Thymus (tissue), 11 donors: ENCODE measurements around the gene SLC22A1. TPM values are rescaled to one million over a fixed set of nuclear protein-coding genes. Genes with fewer than 3 reads are reported as not detected.

Experiments
- DNase-seq, 9 donors: peaks; one replicate each; pipeline ENCODE4 v3.0.0-alpha.2; 2013; ENCODE audit warnings: low spot score in 9 of 9, low read depth in 6 of 9, missing footprints in 1 of 9
- H3K27ac ChIP-seq, 2 donors: one replicate each; pipeline ENCODE4 v1.5.1; 2013; ENCODE audit warnings: control low read depth in 1 of 2, low read depth in 1 of 2, low read length in 1 of 2, mild to moderate bottlenecking in 1 of 2, moderate library complexity in 1 of 2
- H3K27me3 ChIP-seq, 2 donors: one replicate each; pipeline ENCODE4 v1.5.1; 2013; ENCODE audit warnings: low read length in 1 of 2; ENCODE audit not compliant: control insufficient read depth in 2 of 2, insufficient read depth in 1 of 2
- H3K36me3 ChIP-seq, 2 donors: one replicate each; pipeline ENCODE4 v1.5.1; 2013; ENCODE audit warnings: low read length in 1 of 2, mild to moderate bottlenecking in 1 of 2, moderate library complexity in 1 of 2; ENCODE audit not compliant: control insufficient read depth in 2 of 2, insufficient read depth in 2 of 2
- H3K4me1 ChIP-seq, 2 donors: one replicate each; pipeline ENCODE4 v1.5.1; 2013; ENCODE audit warnings: low read length in 2 of 2; ENCODE audit not compliant: control insufficient read depth in 2 of 2, insufficient read depth in 2 of 2
- H3K4me3 ChIP-seq, 2 donors: one replicate each; pipeline ENCODE4 v1.5.1; 2013; ENCODE audit warnings: low read length in 2 of 2, control low read depth in 1 of 2, mild to moderate bottlenecking in 1 of 2
- H3K9me3 ChIP-seq, 2 donors: one replicate each; pipeline ENCODE4 v1.5.1; 2013; ENCODE audit warnings: low read length in 1 of 2, mild to moderate bottlenecking in 1 of 2; ENCODE audit not compliant: control insufficient read depth in 2 of 2, insufficient read depth in 1 of 2
- WGBS: extraction: QIAGEN DNeasy Blood & Tissue Kit; methylation state at CpG from one replicate; pipeline ENCODE4 v1.1.7; 2013; 5-methylcytosine and 5-hydroxymethylcytosine counted together
- polyA plus RNA-seq: library from polyadenylated mRNA; stranded (reverse); fragments of 200-250 nt; gene quantifications from one replicate; pipeline ENCODE4 v1.2.3, GENCODE V29; 2013
- total RNA-seq: library from RNA; stranded (reverse); fragments of 120-200 nt; gene quantifications from one replicate; pipeline ENCODE4 v1.2.4, GENCODE V29; 2013
- donor health status: healthy.

The SLC22A1 gene
- total and polyA plus RNA-seq, 2 donors: 0.28 to 1.7 TPM

- 91% methylated on average over 7 of the region's 7 CpGs for WGBS
- Histone ChIP-seq H3K4me3 (no peak overlapping the region), H3K27me3 (no peaks in the 10 kb centered on the region), H3K27ac (no peak overlapping the region), H3K9me3 (peaks cover 0 to 3% of the 10 kb centered on the region in 2 donors), H3K36me3 (no peaks in the 10 kb centered on the region), H3K4me1 (no peaks in the 10 kb centered on the region)
- DNase-seq: no peak
Observed at GRCh38 chr6:160167604-160168399, 46.2 kb downstream of the SLC22A1 start.

- no peaks in the 10 kb centered on the region for H3K36me3 ChIP-seq
- H3K4me3 ChIP-seq: no peak overlapping the region
- no peaks in the 10 kb centered on the region for H3K27me3 ChIP-seq
- no peak for DNase-seq
- WGBS: 89% methylated on average over 6 of the region's 6 CpGs
- no peaks in the 10 kb centered on the region for H3K4me1 ChIP-seq
- H3K9me3 ChIP-seq: peaks cover 0 to 3% of the 10 kb centered on the region in 2 donors
- H3K27ac ChIP-seq: no peak overlapping the region
Observed at GRCh38 chr6:160170018-160170680, 48.5 kb downstream of the SLC22A1 start.

- Histone ChIP-seq H3K36me3 (no peaks in the 10 kb centered on the region), H3K27ac (no peak overlapping the region), H3K4me1 (no peaks in the 10 kb centered on the region), H3K4me3 (no peak overlapping the region), H3K27me3 (no peaks in the 10 kb centered on the region), H3K9me3 (no peaks in the 10 kb centered on the region)
- WGBS: 97% methylated on average over 5 of the region's 5 CpGs
- no peak for DNase-seq
Observed at GRCh38 chr6:160172704-160173103, 51.1 kb downstream of the SLC22A1 start.

- H3K4me1 ChIP-seq: no peaks in the 10 kb centered on the region
- H3K27ac ChIP-seq: no peak overlapping the region
- H3K9me3 ChIP-seq: no peaks in the 10 kb centered on the region
- H3K36me3 ChIP-seq: no peaks in the 10 kb centered on the region
- H3K27me3 ChIP-seq: no peaks in the 10 kb centered on the region
- H3K4me3 ChIP-seq: no peak overlapping the region
- WGBS: 83% methylated on average over 9 of the region's 9 CpGs
- no peak for DNase-seq
Observed at GRCh38 chr6:160173806-160174527, 52.4 kb downstream of the SLC22A1 start.

GRCh38 chr6:160174681-160175080 lies 53.1 kb downstream of the SLC22A1 start:
- Histone ChIP-seq H3K4me1 (no peaks in the 10 kb centered on the region), H3K36me3 (no peaks in the 10 kb centered on the region), H3K4me3 (no peak overlapping the region), H3K27ac (no peak overlapping the region), H3K27me3 (no peaks in the 10 kb centered on the region), H3K9me3 (no peaks in the 10 kb centered on the region)
- DNase-seq: no peak
- WGBS: 60% methylated on average over 2 of the region's 2 CpGs

- Histone ChIP-seq H3K27me3 (no peaks in the 10 kb centered on the region), H3K9me3 (no peaks in the 10 kb centered on the region), H3K4me3 (no peak overlapping the region), H3K27ac (no peak overlapping the region), H3K4me1 (no peaks in the 10 kb centered on the region), H3K36me3 (no peaks in the 10 kb centered on the region)
- DNase-seq: no peak
- 48% methylated on average over 2 of the region's 2 CpGs for WGBS
Observed at GRCh38 chr6:160177220-160177619, 55.6 kb downstream of the SLC22A1 start.

- Histone ChIP-seq H3K27me3 (no peaks in the 10 kb centered on the region), H3K36me3 (no peaks in the 10 kb centered on the region), H3K4me1 (no peaks in the 10 kb centered on the region), H3K27ac (no peak overlapping the region), H3K9me3 (no peaks in the 10 kb centered on the region), H3K4me3 (no peak overlapping the region)
- no peak for DNase-seq
- over 99% methylated on average over 5 of the region's 5 CpGs for WGBS
Observed at GRCh38 chr6:160178271-160178670, 56.7 kb downstream of the SLC22A1 start.

GRCh38 chr6:160180706-160181105 lies 59.1 kb downstream of the SLC22A1 start:
- no peak for DNase-seq
- Histone ChIP-seq H3K9me3 (no peaks in the 10 kb centered on the region), H3K27ac (no peak overlapping the region), H3K36me3 (no peaks in the 10 kb centered on the region), H3K4me1 (no peaks in the 10 kb centered on the region), H3K4me3 (no peak overlapping the region), H3K27me3 (no peaks in the 10 kb centered on the region)
- 82% methylated on average over 1 of the region's 1 CpG for WGBS

- Histone ChIP-seq H3K36me3 (no peaks in the 10 kb centered on the region), H3K27ac (no peak overlapping the region), H3K27me3 (no peaks in the 10 kb centered on the region), H3K9me3 (peaks cover 0 to 9% of the 10 kb centered on the region in 2 donors), H3K4me1 (no peaks in the 10 kb centered on the region), H3K4me3 (no peak overlapping the region)
- DNase-seq: no peak
- 88% methylated on average over 1 of the region's 1 CpG for WGBS
Observed at GRCh38 chr6:160188773-160189172, 67.2 kb downstream of the SLC22A1 start.
